A172 (cell line): ENCODE measurements around the gene ELP5. TPM values are rescaled to one million over a fixed set of nuclear protein-coding genes. Genes with fewer than 3 reads are reported as not detected.

ENCODE experiments used
- DNase-seq: peaks from one replicate; pipeline ENCODE4 v3.0.0-alpha.2; 2015; ENCODE audit warnings: low spot score
- total RNA-seq: library from RNA; depleted of rRNA; stranded (reverse); fragments of >200 nt; shearing (Covaris generic); gene quantifications from 2 replicates; pipeline ENCODE4 v1.2.3, GENCODE V29; 2014; rRNA removed

ELP5 gene
- total RNA-seq, 1 experiment from 2014 or later, result 102 TPM

DNA sequence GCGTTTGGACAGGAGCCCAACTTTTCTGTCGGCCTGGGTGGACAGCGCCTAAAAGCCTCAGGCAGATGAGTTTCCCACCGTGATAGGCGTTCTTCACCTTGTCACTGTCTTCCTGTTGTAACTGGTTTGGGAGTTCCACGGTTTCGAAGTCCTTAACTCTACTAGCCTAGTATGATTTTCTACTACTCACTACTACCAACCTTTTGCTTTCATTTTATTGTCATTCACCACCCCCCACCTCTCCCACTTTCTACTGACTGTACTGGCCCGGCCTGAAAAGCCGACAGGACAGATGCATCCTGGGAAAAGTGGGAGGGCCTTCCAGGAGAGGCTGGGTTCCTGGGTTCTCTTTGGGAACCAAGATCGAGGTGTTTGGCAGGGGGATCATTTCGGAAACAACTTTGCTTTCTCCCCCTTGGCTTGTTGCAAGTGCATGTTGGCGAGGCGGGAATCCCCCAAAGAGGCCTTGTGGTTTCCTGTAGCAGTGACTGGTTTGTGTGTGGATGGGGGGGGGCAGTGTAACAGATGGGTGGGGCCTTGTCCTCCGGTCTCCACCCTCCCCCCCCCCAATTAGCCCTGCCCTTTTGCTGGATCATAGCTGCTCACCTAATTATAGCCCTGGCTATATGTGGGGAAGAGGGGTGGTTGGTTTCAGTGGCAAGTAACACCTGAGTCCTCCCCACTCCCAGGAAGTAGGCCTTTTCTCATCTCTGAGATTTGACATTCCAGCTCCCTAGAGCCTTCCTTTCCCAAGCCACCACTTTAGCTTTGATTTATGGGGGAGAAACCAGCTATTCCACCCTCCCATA lies 56.8 kb downstream of the ELP5 start:
- peak; percentile 82 for DNase-seq

Other genes with a start within 250 kb of the ELP5 start
- 220 and 249 TPM in 2 replicates for gene RNASEK, start 239.6 kb upstream of the ELP5 start, total RNA-seq
- 0.07 TPM in 1 of 2 replicates, not detected in the other for gene BCL6B, start 229.2 kb upstream of the ELP5 start, total RNA-seq
- gene SLC16A13, start 216.2 kb upstream of the ELP5 start, total RNA-seq, result 0.74 and 1.9 TPM in 2 replicates
- not detected in 2 replicates for gene SLC16A11, start 208.1 kb upstream of the ELP5 start, total RNA-seq
- gene CLEC10A, start 172.0 kb upstream of the ELP5 start, total RNA-seq, result not detected in 2 replicates
- not detected in 2 replicates for gene ASGR2, start 137.4 kb upstream of the ELP5 start, total RNA-seq
- 0.86 and 0.98 TPM in 2 replicates for gene ASGR1, start 72.8 kb upstream of the ELP5 start, total RNA-seq
- 7.2 and 7.3 TPM in 2 replicates for gene DLG4, start 32.4 kb upstream of the ELP5 start, total RNA-seq
- gene ACADVL, start 32.3 kb upstream of the ELP5 start, total RNA-seq, result 278 and 349 TPM in 2 replicates
- 65.1 and 82.4 TPM in 2 replicates for gene DVL2, start 17.7 kb upstream of the ELP5 start, total RNA-seq
- gene PHF23, start 12.8 kb upstream of the ELP5 start, total RNA-seq, result 59.5 and 75.3 TPM in 2 replicates
- 144 and 238 TPM in 2 replicates for gene GABARAP, start 9.8 kb upstream of the ELP5 start, total RNA-seq
- 34.2 and 36.9 TPM in 2 replicates for gene CTDNEP1, start 481 bp upstream of the ELP5 start, total RNA-seq
- 1.2 TPM in 1 of 2 replicates, not detected in the other for gene CLDN7, start 10.3 kb downstream of the ELP5 start, total RNA-seq
- gene SLC2A4, start 29.5 kb downstream of the ELP5 start, total RNA-seq, result not detected in 2 replicates
- gene YBX2, start 42.4 kb downstream of the ELP5 start, total RNA-seq, result 0.86 and 1.1 TPM in 2 replicates
- gene EIF5A, start 55.4 kb downstream of the ELP5 start, total RNA-seq, result 844 and 911 TPM in 2 replicates
- gene GPS2, start 63.1 kb downstream of the ELP5 start, total RNA-seq, result 100 and 114 TPM in 2 replicates
- gene NEURL4, start 77.1 kb downstream of the ELP5 start, total RNA-seq, result 9.8 and 12.2 TPM in 2 replicates
- 0.90 and 4.1 TPM in 2 replicates for gene ACAP1, start 84.3 kb downstream of the ELP5 start, total RNA-seq
- gene KCTD11, start 99.9 kb downstream of the ELP5 start, total RNA-seq, result 13.9 and 19.5 TPM in 2 replicates
- gene TMEM95, start 102.9 kb downstream of the ELP5 start, total RNA-seq, result not detected in 2 replicates
- gene TNK1, start 128.9 kb downstream of the ELP5 start, total RNA-seq, result 0.07 TPM in 1 of 2 replicates, not detected in the other
- 73.2 and 74.7 TPM in 2 replicates for gene PLSCR3, start 142.3 kb downstream of the ELP5 start, total RNA-seq
- 71.7 and 80.4 TPM in 2 replicates for gene TMEM256, start 151.9 kb downstream of the ELP5 start, total RNA-seq
- 11.3 and 12.3 TPM in 2 replicates for gene NLGN2, start 155.6 kb downstream of the ELP5 start, total RNA-seq
- not detected in 2 replicates for gene SPEM1, start 168.1 kb downstream of the ELP5 start, total RNA-seq
- not detected in 2 replicates for gene SPEM2, start 173.4 kb downstream of the ELP5 start, total RNA-seq
- gene SPEM3, start 176.6 kb downstream of the ELP5 start, total RNA-seq, result not detected in 2 replicates
- 2.5 and 7.4 TPM in 2 replicates for gene TMEM102, start 183.2 kb downstream of the ELP5 start, total RNA-seq
- 0.89 TPM in 1 of 2 replicates, not detected in the other for gene FGF11, start 187.3 kb downstream of the ELP5 start, total RNA-seq
- gene CHRNB1, start 192.8 kb downstream of the ELP5 start, total RNA-seq, result 14.1 and 20.2 TPM in 2 replicates
- 24.8 and 28.4 TPM in 2 replicates for gene ZBTB4, start 227.4 kb downstream of the ELP5 start, total RNA-seq
- gene SLC35G6, start 229.2 kb downstream of the ELP5 start, total RNA-seq, result not detected in 2 replicates
- gene POLR2A, start 232.2 kb downstream of the ELP5 start, total RNA-seq, result 17.8 and 23.4 TPM in 2 replicates